ENCODE data around the gene LOXL3.

Gene LOXL3

GRCh38 chr2:74548900-74549826, 4.6 kb downstream of the LOXL3 start:
- peak; percentile 40 to 63 for DNase-seq

DNA sequence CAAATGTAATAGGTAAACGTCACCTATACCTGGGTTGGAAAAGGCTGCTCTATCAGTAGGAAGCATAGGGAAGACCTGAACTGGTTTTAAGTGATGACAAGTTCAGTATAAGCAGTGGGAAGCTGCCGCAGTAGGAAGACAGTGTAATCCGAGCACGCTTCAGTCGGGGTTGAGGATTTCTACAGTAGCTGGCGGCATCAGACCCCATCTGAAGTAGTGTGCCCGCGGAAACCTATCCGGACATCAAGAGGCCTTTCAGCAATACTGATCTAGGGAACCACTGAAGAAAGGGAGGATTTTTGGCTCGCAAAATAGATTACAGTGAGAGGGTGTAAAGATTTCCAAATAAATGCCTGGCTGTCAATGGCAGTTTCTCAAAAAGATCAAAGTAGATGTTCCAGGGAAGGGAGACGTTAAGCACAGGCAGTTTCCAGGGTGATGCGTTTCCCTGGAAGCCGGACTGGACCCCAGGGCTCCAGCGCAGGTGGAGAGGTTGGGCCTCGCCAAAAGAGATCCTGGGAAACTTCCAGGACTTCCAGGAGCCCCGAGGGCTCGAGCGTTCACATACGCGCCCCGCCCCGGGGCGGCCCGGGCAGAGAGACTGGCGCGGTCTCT, 5.3 kb downstream of the LOXL3 start:
- no peak for DNase-seq

DNA sequence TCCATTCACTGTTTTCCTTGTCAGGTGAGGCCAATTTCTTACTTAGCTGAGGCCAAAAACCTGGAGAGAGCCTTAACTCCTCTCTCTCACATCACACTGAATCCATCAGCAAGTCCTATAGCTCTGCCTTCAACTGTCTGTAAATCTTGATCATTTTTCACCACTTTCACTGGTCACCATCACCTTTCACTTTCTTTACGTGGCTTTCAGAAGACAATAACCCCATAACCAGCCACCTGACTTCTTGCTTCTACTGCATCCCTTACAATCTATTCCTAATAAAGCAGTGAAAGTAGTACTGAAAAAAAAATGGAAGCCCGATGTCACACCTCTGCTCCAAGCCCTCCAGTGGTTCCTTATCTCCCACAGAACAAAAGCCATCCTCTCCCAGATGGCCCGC, 7.7 kb downstream of the LOXL3 start:
- DNase-seq, result no peak

DNA sequence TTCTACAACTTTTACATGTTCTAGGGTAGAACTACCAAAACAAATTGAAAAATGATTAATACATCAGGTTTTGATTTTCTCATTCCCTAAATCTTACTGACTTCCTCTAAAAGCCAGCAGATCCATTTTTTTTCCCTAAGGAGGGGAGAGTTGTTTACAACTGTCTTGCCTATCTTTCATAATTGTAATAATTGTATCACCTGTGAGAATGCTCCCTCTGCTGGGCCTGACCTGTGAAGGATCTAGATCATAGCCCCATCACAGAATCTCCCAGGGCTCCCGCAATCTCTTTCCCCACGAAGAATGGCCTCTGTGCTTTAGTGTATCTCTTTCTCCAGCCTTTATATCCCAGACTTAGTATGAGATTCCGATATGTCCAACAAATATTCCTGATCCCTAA, 9.1 kb downstream of the LOXL3 start:
- DNase-seq, result peak in 1 of 2 experiments; percentile 15

- DNase-seq, result no peak
These were observed 10.8 kb downstream of the LOXL3 start for GRCh38 chr2:74542978-74543377.

GRCh38 chr2:74540291-74540690, 13.5 kb downstream of the LOXL3 start:
- DNase-seq, result no peak

GRCh38 chr2:74538881-74539339, 14.8 kb downstream of the LOXL3 start:
- no peak for DNase-seq

DNA sequence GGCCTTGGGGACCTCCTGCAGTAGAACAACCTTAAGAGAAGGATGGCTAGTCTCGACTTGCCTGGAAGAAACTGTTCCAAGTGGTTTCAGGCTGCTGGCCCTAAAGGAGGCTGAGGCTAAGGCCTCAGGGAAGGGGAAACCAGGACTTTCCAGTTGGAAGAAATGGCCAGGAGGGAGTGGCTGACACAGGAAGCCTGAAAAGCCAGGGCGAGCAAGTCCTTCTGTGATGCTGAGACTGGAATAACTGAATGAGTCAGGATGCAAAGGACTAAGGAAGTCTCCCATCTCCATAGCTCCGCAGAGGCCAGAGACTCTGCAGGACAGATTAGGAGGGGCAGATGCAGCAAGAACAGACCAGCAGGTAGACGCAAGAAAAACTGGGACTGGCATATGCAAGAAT, 16.6 kb downstream of the LOXL3 start:
- DNase-seq, result no peak

GRCh38 chr2:74536166-74536950, 17.4 kb downstream of the LOXL3 start:
- no peak for DNase-seq

DNA sequence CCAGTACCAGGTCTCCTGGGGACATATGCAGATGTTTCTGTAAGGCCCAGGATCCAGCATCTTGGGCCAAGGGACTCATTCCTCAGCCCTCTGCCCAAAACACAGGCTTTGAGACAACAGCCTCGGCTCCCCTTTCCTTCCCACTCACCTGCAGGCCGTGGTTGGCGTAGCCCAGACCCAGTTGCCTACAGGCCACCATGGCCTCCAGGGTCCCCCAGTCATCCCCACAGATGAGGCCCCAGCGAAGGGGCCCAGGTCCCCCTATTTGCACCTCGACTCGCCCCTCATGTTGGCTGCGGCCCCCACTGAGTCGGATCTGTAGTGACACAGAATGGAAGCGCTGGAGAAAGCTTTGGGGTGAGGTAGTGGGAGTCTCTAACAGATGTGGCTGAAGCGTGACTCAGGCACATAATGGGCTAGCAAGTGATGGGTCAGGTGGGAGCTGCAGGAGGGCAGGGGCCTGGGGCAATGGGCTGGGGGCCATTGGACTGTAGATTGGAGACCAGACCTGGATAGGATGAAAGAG, 18.2 kb downstream of the LOXL3 start:
- DNase-seq, result no peak

- no peak for DNase-seq
These were observed 19.3 kb downstream of the LOXL3 start for GRCh38 chr2:74534411-74534810.

DNA sequence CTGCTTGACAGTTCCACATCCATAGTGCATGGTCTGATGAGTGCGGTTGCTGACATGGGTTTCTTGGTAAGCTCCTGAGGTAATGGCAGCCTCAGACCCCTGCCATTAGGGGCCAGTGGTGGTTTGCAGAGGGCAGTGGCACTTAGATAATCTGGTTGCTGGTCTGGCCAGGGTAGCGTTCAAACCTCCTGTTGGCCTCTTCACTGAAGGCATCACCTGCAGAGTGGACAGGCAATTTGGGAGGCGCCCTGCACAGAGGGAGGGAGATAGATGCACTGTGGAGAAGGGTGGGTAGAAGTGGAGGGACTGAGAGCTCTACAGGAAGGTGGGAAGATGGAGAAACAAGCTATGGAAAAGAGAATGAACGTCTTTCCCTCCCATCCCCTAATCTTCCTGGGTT, 20.3 kb downstream of the LOXL3 start:
- DNase-seq, result no peak

GRCh38 chr2:74532222-74532621, 21.5 kb downstream of the LOXL3 start:
- peak in 1 of 2 experiments; percentile 13 for DNase-seq

GRCh38 chr2:74531666-74532065, 22.1 kb downstream of the LOXL3 start:
- DNase-seq, result no peak

- no peak for DNase-seq
These were observed 23.2 kb downstream of the LOXL3 start for GRCh38 chr2:74530239-74531187.

GRCh38 chr2:74529357-74530238, 24.1 kb downstream of the LOXL3 start, which contains the start of the genes AUP1 and HTRA2:
Gene AUP1 (minus strand): TSS chr2:74529706. CDS start chr2:74529629, 77 bp downstream.
Gene HTRA2 (plus strand): TSS chr2:74529933. CDS start chr2:74530007, 74 bp downstream.
- peak; percentile 96 to 98 for DNase-seq

DNA sequence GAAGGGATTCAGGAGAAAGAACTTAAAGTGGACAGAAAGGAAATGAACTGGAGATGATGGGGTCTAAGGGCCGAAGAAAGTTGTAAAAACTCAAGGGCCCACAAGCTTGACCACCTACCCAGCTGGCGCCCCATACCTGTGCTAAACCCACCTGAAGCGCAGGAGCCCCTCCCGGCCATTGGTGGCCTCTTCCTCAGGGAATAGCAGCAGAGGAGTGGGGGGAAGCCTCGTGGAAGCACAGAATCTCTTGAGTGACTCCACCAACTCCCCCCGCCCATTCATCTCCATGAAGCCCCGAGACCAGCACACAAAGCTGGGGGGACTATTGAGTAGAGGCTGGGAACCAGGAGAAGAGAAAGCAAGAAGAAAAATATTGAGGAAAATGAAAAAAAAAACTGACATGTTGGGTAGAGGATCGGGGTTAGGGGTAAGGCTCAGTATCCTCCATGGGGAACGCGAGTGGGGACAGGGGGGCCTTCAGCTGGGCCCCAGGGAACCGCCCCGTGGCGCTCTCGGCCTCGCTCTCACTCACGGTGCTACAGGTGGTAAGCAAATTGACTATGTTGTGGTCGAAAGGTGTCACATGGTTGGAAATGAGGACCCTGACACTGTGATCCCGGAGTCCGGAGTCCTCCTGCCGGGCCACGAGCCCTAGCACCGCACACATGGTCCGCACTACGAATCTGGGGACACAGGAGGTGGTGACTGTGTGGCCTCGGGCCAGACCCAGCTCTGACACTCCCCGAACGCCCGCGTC, 25.0 kb downstream of the LOXL3 start:
- DNase-seq, result no peak

DNA sequence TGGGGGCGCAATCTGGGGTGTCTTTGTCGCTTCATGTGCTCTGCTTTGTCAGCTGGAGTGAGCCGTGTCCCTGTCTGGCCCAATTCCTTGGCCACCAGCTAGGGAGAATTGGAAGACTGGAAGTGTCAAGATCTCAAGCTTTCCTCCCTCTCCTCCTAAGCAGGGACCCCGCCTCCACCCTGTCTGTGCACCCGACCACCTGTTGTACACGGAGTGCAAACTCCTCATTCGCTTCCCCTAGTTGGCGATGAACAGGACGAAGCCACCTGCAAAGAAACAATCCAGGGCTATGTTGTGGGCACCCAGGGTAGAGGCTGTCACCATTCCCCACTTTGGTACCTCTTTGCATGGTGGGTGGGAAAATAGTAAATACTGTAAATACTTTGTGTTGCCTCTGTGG, 26.0 kb downstream of the LOXL3 start:
- no peak for DNase-seq

- DNase-seq, result no peak
These were observed 27.0 kb downstream of the LOXL3 start for GRCh38 chr2:74526649-74527230.

All from NCI-H1930 (cell line).